ENCODE data around the gene MROH2A.

GRCh38 chr2:233831011-233831721 lies 53.0 kb downstream of the MROH2A start:
- TF ChIP-seq EZH2 (IDR thresholded peaks at IDR 0.05; ENCODE audit: insufficient read depth, poor library complexity, severe bottlenecking): no peak
- no peak for TF ChIP-seq EZH2phosphoT487 (IDR thresholded peaks at IDR 0.05; ENCODE audit: insufficient read depth, low read depth)
